NT2/D1 (cell line): Measurements from ENCODE around the gene B3GALT5.

Experiments
- SUZ12 ChIP-seq: IDR thresholded peaks from 2 replicates; pipeline ENCODE4 v1.6.1; 2011; ENCODE audit not compliant: insufficient read length, insufficient read depth; ENCODE audit errors: extremely low read depth
- YY1 ChIP-seq: IDR thresholded peaks from 2 replicates; pipeline ENCODE4 v1.6.1; 2011; ENCODE audit not compliant: insufficient read length, insufficient read depth

- no peak for TF ChIP-seq YY1
- no peak for TF ChIP-seq SUZ12
Observed at GRCh38 chr21:39673736-39674135, 61.0 kb downstream of the B3GALT5 start.
